GM12873 (cell line): ENCODE measurements around the gene CNTNAP2.

Source experiments
- CTCF ChIP-seq: IDR thresholded peaks from 2 replicates; pipeline ENCODE4 v1.5.1; 2012; ENCODE audit warnings: low read depth, mild to moderate bottlenecking, moderate library complexity, low read length, control low read depth; ENCODE audit not compliant: insufficient read depth; ENCODE audit errors: missing control alignments

CNTNAP2 gene

DNA sequence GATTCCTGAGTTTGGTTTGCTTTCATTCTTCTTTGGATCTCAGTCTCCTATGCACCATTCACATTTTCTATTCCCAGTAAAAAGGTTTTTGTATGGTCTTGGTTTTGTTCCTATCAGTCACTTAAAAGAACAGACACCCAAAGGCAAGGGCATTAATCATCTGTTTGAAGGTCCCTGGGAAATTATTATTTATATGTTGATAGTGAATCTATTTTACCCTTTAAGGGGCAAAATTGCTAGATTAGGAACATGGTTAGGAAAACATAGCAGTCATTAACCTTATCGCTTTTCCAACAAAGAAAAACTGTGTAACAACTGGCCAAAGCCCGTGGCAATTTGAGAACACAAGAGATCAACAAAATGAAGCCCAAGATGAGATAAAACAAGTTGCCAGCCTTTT lies 1327.3 kb downstream of the CNTNAP2 start:
- TF ChIP-seq CTCF = no peak

- TF ChIP-seq CTCF = no peak
Measured at GRCh38 chr7:147452816-147453215, 1336.2 kb downstream of the CNTNAP2 start.

GRCh38 chr7:147465223-147465622 lies 1348.6 kb downstream of the CNTNAP2 start:
- no peak for TF ChIP-seq CTCF

- no peak for TF ChIP-seq CTCF
Measured at GRCh38 chr7:147472556-147472955, 1356.0 kb downstream of the CNTNAP2 start.

DNA sequence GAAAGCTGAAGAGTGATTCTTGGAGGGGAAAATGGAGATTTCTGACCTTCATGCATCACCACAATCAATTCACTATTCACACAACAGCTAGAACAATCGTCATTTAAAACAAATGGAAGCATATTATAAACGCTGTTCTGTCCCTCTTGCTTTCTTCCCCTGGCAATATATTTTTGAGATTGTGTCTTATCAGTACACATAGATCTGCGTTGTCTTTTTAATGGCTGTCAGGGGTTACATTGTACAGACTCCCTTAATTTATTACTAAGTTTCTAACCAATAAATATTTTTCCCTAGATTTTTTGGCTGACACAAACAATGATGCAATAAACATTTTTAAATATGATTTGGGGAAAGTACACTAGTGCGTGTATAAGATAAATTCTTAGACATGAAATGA lies 1358.3 kb downstream of the CNTNAP2 start:
- no peak for TF ChIP-seq CTCF

- no peak for TF ChIP-seq CTCF
Measured at GRCh38 chr7:147477526-147477925, 1360.9 kb downstream of the CNTNAP2 start.

DNA sequence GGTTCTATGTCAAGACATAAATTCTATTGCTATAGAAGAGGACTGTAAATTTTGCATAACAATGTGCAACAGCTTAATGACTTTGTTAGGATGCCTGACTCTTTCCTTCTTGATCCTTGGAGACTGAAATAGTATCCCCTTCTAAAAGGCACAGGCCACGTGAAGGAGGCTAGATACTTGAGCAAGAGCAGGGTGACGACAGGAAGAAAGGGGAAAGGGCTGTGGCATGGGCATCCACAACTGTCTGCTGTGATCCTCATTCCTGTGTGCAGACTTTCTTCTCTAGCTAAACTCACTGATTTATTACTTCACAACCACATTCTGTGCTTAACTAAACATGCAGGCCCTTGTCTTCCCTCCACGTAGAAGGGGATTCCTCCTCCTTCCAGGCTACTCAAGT lies 1362.2 kb downstream of the CNTNAP2 start:
- no peak for TF ChIP-seq CTCF
